ENCODE data around the gene DPYSL3.
"Not testable (repeated sequence)": the region's sequence is repeated elsewhere in the genome, so short reads cannot be mapped to it uniquely, and the experiment has no call there.

Gene DPYSL3

GRCh38 chr5:147369742-147370374 is 140.0 kb downstream of the DPYSL3 start:
- DNase-seq (ENCODE audit: low spot score), result no peak

GRCh38 chr5:147367381-147367780 is 142.5 kb downstream of the DPYSL3 start:
- DNase-seq (ENCODE audit: low spot score), result not testable (repeated sequence)

- DNase-seq (ENCODE audit: low spot score), result no peak
Observed at GRCh38 chr5:147361441-147362175, 148.3 kb downstream of the DPYSL3 start.

- no peak for DNase-seq (ENCODE audit: low spot score)
Observed at GRCh38 chr5:147360816-147361215, 149.1 kb downstream of the DPYSL3 start.

DNA sequence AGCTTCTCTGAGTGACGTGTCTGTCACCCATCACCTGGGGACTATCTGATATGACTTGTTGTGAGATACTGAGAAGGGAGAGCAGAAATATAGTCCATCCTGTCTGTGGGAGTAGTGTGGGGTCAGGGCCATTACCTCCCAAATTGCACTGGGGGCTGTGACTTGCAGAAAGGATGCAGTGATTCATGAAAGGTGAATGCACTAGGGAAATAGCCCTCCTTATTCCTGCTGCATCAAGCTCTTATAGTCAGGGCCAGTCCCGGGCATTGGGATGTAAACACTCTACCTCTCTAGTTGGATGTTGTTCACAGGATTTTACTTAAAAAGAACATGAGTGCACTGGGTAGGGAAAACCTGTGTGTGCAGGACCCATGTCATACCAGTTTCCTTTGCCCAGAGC is 150.3 kb downstream of the DPYSL3 start:
- DNase-seq (ENCODE audit: low spot score), result no peak

GRCh38 chr5:147359101-147359500 is 150.8 kb downstream of the DPYSL3 start:
- DNase-seq (ENCODE audit: low spot score), result no peak

DNA sequence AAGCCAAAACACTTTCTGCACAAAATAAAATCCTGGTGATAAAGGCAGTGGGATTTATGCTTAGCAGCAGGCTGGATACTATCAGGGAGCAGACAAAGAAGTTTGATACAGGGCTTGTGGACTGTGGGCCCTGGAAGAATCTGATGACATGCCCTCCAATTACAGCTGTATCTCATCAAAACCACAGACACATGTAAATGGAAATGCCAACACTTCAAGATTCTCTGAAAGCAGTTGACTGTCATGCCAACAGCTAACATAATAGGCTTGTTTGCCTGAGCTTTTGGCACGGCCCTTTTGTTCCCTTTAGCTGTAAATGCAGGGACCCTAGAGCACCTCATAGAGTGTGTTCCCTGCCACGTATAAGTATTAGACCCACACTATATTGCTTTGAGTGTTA is 160.6 kb downstream of the DPYSL3 start:
- no peak for DNase-seq (ENCODE audit: low spot score)

DNA sequence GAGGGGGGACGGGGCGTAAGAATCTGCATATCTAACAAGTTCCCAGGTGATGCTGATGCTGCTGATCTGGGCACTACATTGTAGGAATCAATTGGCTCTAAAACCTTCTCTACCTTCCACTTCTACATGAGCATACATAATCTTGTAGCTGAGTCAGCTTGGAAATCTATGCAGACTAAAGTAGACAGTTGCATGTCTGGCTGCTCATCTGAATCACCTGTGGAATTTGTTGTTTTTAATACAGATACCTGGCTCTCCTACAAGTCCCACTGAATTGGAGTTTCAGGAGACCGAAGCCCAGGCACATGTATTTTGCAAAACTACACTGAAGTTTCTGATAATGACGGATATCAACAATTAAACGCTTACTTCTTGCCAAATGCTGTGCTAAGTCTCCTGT is 161.4 kb downstream of the DPYSL3 start:
- DNase-seq (ENCODE audit: low spot score), result no peak

- no peak for DNase-seq (ENCODE audit: low spot score)
Observed at GRCh38 chr5:147348046-147348445, 161.8 kb downstream of the DPYSL3 start.

DNA sequence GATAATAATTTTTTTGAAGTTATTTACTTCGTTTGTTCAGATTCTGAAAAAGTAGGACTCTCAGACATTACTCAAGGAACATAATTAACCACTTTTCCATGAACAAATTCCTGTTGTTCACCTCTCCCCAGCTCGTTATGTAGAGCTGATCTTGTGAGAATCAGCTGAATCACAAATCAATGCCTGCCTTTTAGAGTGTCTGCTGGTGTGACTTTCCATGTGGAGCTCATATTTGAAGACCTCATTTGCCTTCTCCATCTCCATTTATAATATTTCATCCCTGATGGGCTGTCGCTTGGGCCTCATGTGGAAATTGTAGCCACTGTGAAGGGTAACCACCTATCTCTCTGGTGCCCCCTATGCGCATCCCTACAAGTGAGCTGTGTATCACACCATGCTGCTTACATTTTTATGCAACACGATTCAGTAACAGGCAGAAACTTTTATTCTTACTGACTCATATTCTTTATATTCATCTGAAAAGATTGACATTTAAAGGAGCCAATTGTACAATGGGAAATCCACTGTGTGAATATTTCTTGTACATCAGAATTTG is 163.8 kb downstream of the DPYSL3 start:
- no peak for DNase-seq (ENCODE audit: low spot score)

DNA sequence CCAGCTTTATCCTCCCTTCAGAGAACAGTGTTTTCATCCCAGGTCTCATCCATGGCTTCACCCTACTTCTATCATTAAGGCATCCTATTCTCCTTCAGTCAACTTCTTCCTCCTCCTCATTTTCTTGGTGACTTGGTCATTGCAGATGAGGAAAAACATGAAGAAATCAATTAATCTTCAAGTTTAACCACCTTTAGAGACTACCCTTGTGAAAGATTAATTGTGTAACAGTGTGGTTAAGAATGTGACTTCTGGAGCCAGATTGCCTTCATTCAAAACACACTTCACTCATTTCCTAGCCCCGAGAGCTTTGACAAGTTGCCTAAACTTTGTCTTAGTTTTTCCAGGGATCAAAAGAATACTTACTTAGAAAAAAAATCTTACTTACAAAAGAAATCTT is 165.0 kb downstream of the DPYSL3 start:
- no peak for DNase-seq (ENCODE audit: low spot score)

DNA sequence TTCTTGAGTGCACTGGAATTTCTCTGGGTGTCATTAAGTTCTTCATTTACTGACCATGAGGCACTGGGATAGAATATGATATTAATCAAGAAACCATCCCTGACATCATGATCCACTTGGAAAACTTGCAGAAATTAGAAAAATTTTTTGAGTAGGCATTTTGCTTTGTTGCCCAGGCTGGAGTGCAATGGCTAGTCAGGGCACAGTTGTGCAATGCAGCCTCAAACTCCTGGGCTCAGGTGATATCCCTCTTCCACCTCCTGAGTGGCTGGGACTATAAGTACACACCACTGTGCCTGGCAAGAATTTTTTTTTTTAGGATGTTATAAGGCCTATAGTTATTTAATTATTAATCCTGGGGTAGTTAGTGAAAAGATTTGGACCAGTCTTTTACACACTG is 168.5 kb downstream of the DPYSL3 start:
- no peak for DNase-seq (ENCODE audit: low spot score)

GRCh38 chr5:147340941-147341340 is 168.9 kb downstream of the DPYSL3 start:
- no peak for DNase-seq (ENCODE audit: low spot score)

Measured in CD4-positive, alpha-beta T cell treated with Interleukin-2 at 100 ng/mL for 4 hours (primary cell).